HCT116 (cell line): Measurements from ENCODE around the gene SDC1. TPM values are rescaled to one million over a fixed set of nuclear protein-coding genes. Genes with fewer than 3 reads are reported as not detected.

Experiments
- ATAC-seq: fragments of 200-7000 bp; cut with Tn5 transposase; 2 replicates; pipeline ENCODE4 v1.9.1; 2020; ENCODE audit warnings: mild to moderate bottlenecking, moderate library complexity
- BruUV-seq: library from RNA; stranded (reverse); fragments of 400-500 nt; replicated peaks from 2 replicates; lab custom pipeline; 2021; lab: Mats Ljungman, UMichigan
- CTCF ChIA-PET: fragments of 300-600 bp; sonication (Branson Sonifier 250); formaldehyde crosslinking; loops from one replicate; lab custom pipeline; 2021; ENCODE audit warnings: antibody characterized with exemption; lab: Charles Lee
- POLR2A ChIA-PET: fragments of 300-600, 350-600 bp; sonication (Branson Sonifier 250); formaldehyde crosslinking; loops from one replicate; lab custom pipeline; 2021; ENCODE audit warnings: antibody characterized with exemption; lab: Charles Lee
- RAD21 ChIA-PET, 2 experiments: fragments of 300-600 bp; sonication (Branson Sonifier 250); formaldehyde crosslinking; loops; one replicate each; lab custom pipeline; 2023; ENCODE audit warnings: low total read pairs in 2 of 2; ENCODE audit not compliant: uncharacterized antibody in 2 of 2, unreplicated experiment in 2 of 2, low non-redundant PET in 1 of 2; lab: Charles Lee
- DNase-seq: peaks from one replicate; pipeline ENCODE4 v3.0.0-alpha.2; 2010; ENCODE audit warnings: low read depth, low spot score
- H2AFZ ChIP-seq: fragments of 200-600 bp; shearing (Covaris generic), sonication (generic); 2 replicates; pipeline ENCODE4 v1.6.1; 2017; ENCODE audit warnings: low read depth, mixed run types, mixed read lengths, antibody characterized with exemption, low read length; ENCODE audit not compliant: poor library complexity, severe bottlenecking
- H3K27ac ChIP-seq: 2 replicates; pipeline ENCODE4 v1.5.1; 2012; ENCODE audit warnings: low read depth, low read length
- H3K27me3 ChIP-seq: fragments of 200-600 bp; sonication (generic); 2 replicates; pipeline ENCODE4 v1.6.1; 2016; ENCODE audit warnings: mixed run types, low read length, mixed read lengths; ENCODE audit not compliant: insufficient read depth
- H3K36me3 ChIP-seq, 2 experiments: fragments of 200-500 bp in 1 of 2; fragments of 200-600 bp in 1 of 2; sonication (Bioruptor generic) in 1 of 2; sonication (generic) in 1 of 2; 2 replicates each; pipeline versions ENCODE4 v1.5.1 to v1.6.1; 2014 to 2016; ENCODE audit warnings: low read length in 2 of 2, inconsistent platforms in 1 of 2, mixed read lengths in 1 of 2, mixed run types in 1 of 2; ENCODE audit not compliant: insufficient read depth in 2 of 2, control insufficient read depth in 1 of 2
- H3K4me1 ChIP-seq, 2 experiments: fragments of 200-600 bp in 1 of 2; sonication (generic) in 1 of 2; 2 replicates each; pipeline versions ENCODE4 v1.5.1 to v1.6.1; 2012 to 2017; ENCODE audit warnings: low read length in 2 of 2, inconsistent platforms in 1 of 2, mild to moderate bottlenecking in 1 of 2, mixed read lengths in 1 of 2, mixed run types in 1 of 2, moderate library complexity in 1 of 2; ENCODE audit not compliant: insufficient read depth in 2 of 2, control insufficient read depth in 1 of 2
- H3K4me2 ChIP-seq: fragments of 200-600 bp; sonication (generic); 2 replicates; pipeline ENCODE4 v1.6.1; 2017; ENCODE audit warnings: mixed run types, low read length, mixed read lengths
- H3K4me3 ChIP-seq, 2 experiments: fragments of 200-600 bp in 1 of 2; sonication (generic) in 1 of 2; replicated peaks in 1 of 2; 2 replicates each; pipeline ENCODE4 v1.5.1; 2011 to 2016; ENCODE audit warnings: low read length in 2 of 2, control low read depth in 1 of 2, low read depth in 1 of 2, mild to moderate bottlenecking in 1 of 2, mixed read lengths in 1 of 2, mixed run types in 1 of 2
- H3K79me2 ChIP-seq: fragments of 200-600 bp; sonication (generic); 2 replicates; pipeline ENCODE4 v1.6.1; 2017; ENCODE audit warnings: mild to moderate bottlenecking, mixed run types, low read length, moderate library complexity, mixed read lengths; ENCODE audit not compliant: insufficient read depth
- H3K9ac ChIP-seq: fragments of 200-600 bp; sonication (generic); 2 replicates; pipeline ENCODE4 v1.6.1; 2016; ENCODE audit warnings: low read length, mixed read lengths
- H3K9me2 ChIP-seq: fragments of 200-600 bp; sonication (generic), shearing (Covaris generic); 2 replicates; pipeline ENCODE4 v1.6.1; 2017; ENCODE audit warnings: mixed run types, mild to moderate bottlenecking, moderate library complexity; ENCODE audit not compliant: insufficient read depth
- H3K9me3 ChIP-seq, 2 experiments: fragments of 200-500 bp in 1 of 2; fragments of 200-600 bp in 1 of 2; sonication (Bioruptor generic) in 1 of 2; sonication (generic) in 1 of 2; 2 replicates each; pipeline ENCODE4 v1.6.1; 2014 to 2017; ENCODE audit warnings: low read length in 2 of 2, mixed read lengths in 2 of 2, inconsistent platforms in 1 of 2, low read depth in 1 of 2, mild to moderate bottlenecking in 1 of 2, mixed run types in 1 of 2, moderate library complexity in 1 of 2; ENCODE audit not compliant: control insufficient read depth in 1 of 2, insufficient read depth in 1 of 2
- H4K20me1 ChIP-seq: fragments of 200-600 bp; sonication (generic), shearing (Covaris generic); 2 replicates; pipeline ENCODE4 v1.6.1; 2017; ENCODE audit warnings: mixed run types, mild to moderate bottlenecking, moderate library complexity; ENCODE audit not compliant: insufficient read depth
- EGR1 ChIP-seq: IDR thresholded peaks from 2 replicates; pipeline ENCODE4 v1.6.1; 2012; ENCODE audit warnings: low read depth
- YY1 ChIP-seq: IDR thresholded peaks from 2 replicates; pipeline ENCODE4 v1.6.1; 2011; ENCODE audit warnings: low read length, low read depth, moderate library complexity, mild to moderate bottlenecking; ENCODE audit not compliant: insufficient replicate concordance; ENCODE audit errors: extremely low read depth
- intact Hi-C: fragments of 100-400 bp; cut with micrococcal nuclease; formaldehyde crosslinking; loops from 2 replicates; pipeline ENCODE4 v1.10.0; 2022
- total RNA-seq: library from RNA; stranded (reverse); gene quantifications from one replicate; pipeline ENCODE4 v1.2.1, GENCODE V29; 2021; ENCODE audit not compliant: unreplicated experiment
- TF ChIP-seq, protein P1 (sequence below): IDR thresholded peaks from 2 replicates; pipeline ENCODE4 v1.6.1; 2012
- TF ChIP-seq, protein P2 (sequence below): IDR thresholded peaks from 2 replicates; pipeline ENCODE4 v1.6.1; 2012; ENCODE audit warnings: low read depth
- TF ChIP-seq, protein P3 (sequence below), 3 experiments: fragments of 200-600 bp in 1 of 3; sonication (generic) in 1 of 3; IDR thresholded peaks in 2 of 3; conservative IDR thresholded peaks in 1 of 3; 2 replicates each; pipeline ENCODE4 v1.5.1; 2012 to 2017; ENCODE audit warnings: low read depth in 2 of 3, low read length in 2 of 3, antibody characterized with exemption in 1 of 3, borderline replicate concordance in 1 of 3, control low read depth in 1 of 3, mild to moderate bottlenecking in 1 of 3, mixed read lengths in 1 of 3, mixed run types in 1 of 3, moderate library complexity in 1 of 3; ENCODE audit not compliant: insufficient read depth in 1 of 3

The SDC1 gene
- total RNA-seq, 1 experiment from 2014 or later: 32.0 TPM

DNA sequence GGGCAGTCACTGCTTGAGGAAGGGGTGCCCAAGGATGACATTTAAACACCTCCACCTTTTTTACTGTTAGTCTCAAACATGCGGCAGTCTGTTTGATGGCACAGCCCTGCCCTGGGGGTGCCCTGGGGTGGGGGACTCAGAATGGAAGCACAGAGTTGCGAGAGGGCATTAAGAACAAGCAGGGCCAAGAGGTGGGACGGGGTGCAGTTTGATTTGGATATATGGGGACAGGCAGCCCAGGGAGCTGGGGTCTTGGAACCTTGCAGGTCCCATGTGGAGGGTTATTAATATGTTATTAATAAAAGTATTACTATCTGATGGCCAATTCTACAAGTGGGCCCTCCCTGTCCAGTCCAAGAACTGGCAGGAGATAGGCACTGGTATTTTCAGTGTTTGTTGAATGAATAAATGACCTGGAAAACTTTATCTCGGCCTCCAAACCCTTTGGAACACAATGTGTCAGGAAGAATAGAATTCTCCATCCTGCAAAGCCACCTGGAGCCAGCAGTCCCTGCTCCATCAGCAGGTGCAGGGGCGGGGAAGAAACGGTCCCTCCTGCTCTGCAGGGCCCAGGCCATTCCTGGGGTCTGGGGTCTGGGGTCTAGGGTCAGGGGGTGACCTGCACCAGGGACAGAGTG, 25.2 kb downstream of the SDC1 start:
- Histone ChIP-seq H3K9ac (no peak overlapping the region), H4K20me1 (no peaks in the 10 kb centered on the region), H3K9me3 (no peaks in the 10 kb centered on the region), H3K79me2 (no peaks in the 10 kb centered on the region), H3K27ac (no peak overlapping the region), H3K27me3 (no peaks in the 10 kb centered on the region), H3K36me3 (peaks cover 8% of the 10 kb centered on the region in 2 experiments), H3K4me3 (no peak overlapping the region), H2AFZ (no peak overlapping the region), H3K4me2 (no peak overlapping the region), H3K9me2 (no peaks in the 10 kb centered on the region), H3K4me1 (no peaks in the 10 kb centered on the region)
- intact Hi-C loops: no loop called here
- TF ChIP-seq, protein P1, sequence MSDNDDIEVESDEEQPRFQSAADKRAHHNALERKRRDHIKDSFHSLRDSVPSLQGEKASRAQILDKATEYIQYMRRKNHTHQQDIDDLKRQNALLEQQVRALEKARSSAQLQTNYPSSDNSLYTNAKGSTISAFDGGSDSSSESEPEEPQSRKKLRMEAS: no peak
- TF ChIP-seq, protein P2, sequence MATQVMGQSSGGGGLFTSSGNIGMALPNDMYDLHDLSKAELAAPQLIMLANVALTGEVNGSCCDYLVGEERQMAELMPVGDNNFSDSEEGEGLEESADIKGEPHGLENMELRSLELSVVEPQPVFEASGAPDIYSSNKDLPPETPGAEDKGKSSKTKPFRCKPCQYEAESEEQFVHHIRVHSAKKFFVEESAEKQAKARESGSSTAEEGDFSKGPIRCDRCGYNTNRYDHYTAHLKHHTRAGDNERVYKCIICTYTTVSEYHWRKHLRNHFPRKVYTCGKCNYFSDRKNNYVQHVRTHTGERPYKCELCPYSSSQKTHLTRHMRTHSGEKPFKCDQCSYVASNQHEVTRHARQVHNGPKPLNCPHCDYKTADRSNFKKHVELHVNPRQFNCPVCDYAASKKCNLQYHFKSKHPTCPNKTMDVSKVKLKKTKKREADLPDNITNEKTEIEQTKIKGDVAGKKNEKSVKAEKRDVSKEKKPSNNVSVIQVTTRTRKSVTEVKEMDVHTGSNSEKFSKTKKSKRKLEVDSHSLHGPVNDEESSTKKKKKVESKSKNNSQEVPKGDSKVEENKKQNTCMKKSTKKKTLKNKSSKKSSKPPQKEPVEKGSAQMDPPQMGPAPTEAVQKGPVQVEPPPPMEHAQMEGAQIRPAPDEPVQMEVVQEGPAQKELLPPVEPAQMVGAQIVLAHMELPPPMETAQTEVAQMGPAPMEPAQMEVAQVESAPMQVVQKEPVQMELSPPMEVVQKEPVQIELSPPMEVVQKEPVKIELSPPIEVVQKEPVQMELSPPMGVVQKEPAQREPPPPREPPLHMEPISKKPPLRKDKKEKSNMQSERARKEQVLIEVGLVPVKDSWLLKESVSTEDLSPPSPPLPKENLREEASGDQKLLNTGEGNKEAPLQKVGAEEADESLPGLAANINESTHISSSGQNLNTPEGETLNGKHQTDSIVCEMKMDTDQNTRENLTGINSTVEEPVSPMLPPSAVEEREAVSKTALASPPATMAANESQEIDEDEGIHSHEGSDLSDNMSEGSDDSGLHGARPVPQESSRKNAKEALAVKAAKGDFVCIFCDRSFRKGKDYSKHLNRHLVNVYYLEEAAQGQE: no peak
- TF ChIP-seq EGR1 (no peak), YY1 (no peak)
- TF ChIP-seq, protein P3, sequence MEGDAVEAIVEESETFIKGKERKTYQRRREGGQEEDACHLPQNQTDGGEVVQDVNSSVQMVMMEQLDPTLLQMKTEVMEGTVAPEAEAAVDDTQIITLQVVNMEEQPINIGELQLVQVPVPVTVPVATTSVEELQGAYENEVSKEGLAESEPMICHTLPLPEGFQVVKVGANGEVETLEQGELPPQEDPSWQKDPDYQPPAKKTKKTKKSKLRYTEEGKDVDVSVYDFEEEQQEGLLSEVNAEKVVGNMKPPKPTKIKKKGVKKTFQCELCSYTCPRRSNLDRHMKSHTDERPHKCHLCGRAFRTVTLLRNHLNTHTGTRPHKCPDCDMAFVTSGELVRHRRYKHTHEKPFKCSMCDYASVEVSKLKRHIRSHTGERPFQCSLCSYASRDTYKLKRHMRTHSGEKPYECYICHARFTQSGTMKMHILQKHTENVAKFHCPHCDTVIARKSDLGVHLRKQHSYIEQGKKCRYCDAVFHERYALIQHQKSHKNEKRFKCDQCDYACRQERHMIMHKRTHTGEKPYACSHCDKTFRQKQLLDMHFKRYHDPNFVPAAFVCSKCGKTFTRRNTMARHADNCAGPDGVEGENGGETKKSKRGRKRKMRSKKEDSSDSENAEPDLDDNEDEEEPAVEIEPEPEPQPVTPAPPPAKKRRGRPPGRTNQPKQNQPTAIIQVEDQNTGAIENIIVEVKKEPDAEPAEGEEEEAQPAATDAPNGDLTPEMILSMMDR (IDR thresholded peaks at IDR 0.05 in 2 of 3, conservative IDR thresholded peaks at IDR 0.05 in 1 of 3; ENCODE audit: borderline replicate concordance in 1 of 3, insufficient read depth in 1 of 3, low read depth in 2 of 3, low read length in 2 of 3): no peak
- ATAC-seq (no peak), DNase-seq (no peak)
- ChIA-PET POLR2A (no interaction called here), CTCF (no interaction called here), RAD21 (no interaction called here)
- no TSS peak for BruUV-seq
